HG03060 (cell line): ENCODE data around the gene VPS13D.
"Not testable (repeated sequence)": the region's sequence is repeated elsewhere in the genome, so short reads cannot be mapped to it uniquely, and the experiment has no call there.

Source experiments
- ATAC-seq: cut with Tn5 transposase; IDR thresholded peaks from one replicate; pipeline ENCODE4 v1.9.1; 2021; ENCODE audit warnings: low read depth, moderate number of reproducible peaks; ENCODE audit not compliant: unreplicated experiment

The VPS13D gene

GRCh38 chr1:12324973-12325372, 95.1 kb downstream of the VPS13D start:
- not testable (repeated sequence) for ATAC-seq

- ATAC-seq, result no peak
Measured at GRCh38 chr1:12326986-12327385, 97.2 kb downstream of the VPS13D start.

GRCh38 chr1:12327566-12327965, 97.7 kb downstream of the VPS13D start:
- ATAC-seq, result no peak

- no peak for ATAC-seq
Measured at GRCh38 chr1:12333036-12333785, 103.4 kb downstream of the VPS13D start.

- no peak for ATAC-seq
Measured at GRCh38 chr1:12335815-12336214, 106.0 kb downstream of the VPS13D start.

- ATAC-seq, result no peak
Measured at GRCh38 chr1:12336413-12336812, 106.6 kb downstream of the VPS13D start.

GRCh38 chr1:12338017-12338416, 108.2 kb downstream of the VPS13D start:
- ATAC-seq, result no peak

- ATAC-seq, result no peak
Measured at GRCh38 chr1:12338823-12339222, 109.0 kb downstream of the VPS13D start.

- ATAC-seq, result no peak
Measured at GRCh38 chr1:12339396-12339795, 109.6 kb downstream of the VPS13D start.

- no peak for ATAC-seq
Measured at GRCh38 chr1:12339811-12340543, 110.1 kb downstream of the VPS13D start.

- no peak for ATAC-seq
Measured at GRCh38 chr1:12340544-12340930, 110.7 kb downstream of the VPS13D start.

- ATAC-seq, result no peak
Measured at GRCh38 chr1:12341667-12342066, 111.8 kb downstream of the VPS13D start.

- ATAC-seq, result no peak
Measured at GRCh38 chr1:12342401-12343003, 112.7 kb downstream of the VPS13D start.

GRCh38 chr1:12343823-12344487, 114.1 kb downstream of the VPS13D start:
- ATAC-seq, result no peak

- no peak for ATAC-seq
Measured at GRCh38 chr1:12344596-12345349, 114.9 kb downstream of the VPS13D start.

GRCh38 chr1:12345350-12346217, 115.8 kb downstream of the VPS13D start:
- ATAC-seq, result no peak

GRCh38 chr1:12346483-12347151, 116.8 kb downstream of the VPS13D start:
- ATAC-seq, result no peak

- no peak for ATAC-seq
Measured at GRCh38 chr1:12348113-12348512, 118.3 kb downstream of the VPS13D start.

- ATAC-seq, result no peak
Measured at GRCh38 chr1:12353981-12354380, 124.2 kb downstream of the VPS13D start.
